ENCODE results near the gene EXOC4. TPM values are rescaled to one million over a fixed set of nuclear protein-coding genes. Genes with fewer than 3 reads are reported as not detected.

Gene EXOC4
- total RNA-seq, 1 experiment from 2014 or later = 75.8 TPM

DNA sequence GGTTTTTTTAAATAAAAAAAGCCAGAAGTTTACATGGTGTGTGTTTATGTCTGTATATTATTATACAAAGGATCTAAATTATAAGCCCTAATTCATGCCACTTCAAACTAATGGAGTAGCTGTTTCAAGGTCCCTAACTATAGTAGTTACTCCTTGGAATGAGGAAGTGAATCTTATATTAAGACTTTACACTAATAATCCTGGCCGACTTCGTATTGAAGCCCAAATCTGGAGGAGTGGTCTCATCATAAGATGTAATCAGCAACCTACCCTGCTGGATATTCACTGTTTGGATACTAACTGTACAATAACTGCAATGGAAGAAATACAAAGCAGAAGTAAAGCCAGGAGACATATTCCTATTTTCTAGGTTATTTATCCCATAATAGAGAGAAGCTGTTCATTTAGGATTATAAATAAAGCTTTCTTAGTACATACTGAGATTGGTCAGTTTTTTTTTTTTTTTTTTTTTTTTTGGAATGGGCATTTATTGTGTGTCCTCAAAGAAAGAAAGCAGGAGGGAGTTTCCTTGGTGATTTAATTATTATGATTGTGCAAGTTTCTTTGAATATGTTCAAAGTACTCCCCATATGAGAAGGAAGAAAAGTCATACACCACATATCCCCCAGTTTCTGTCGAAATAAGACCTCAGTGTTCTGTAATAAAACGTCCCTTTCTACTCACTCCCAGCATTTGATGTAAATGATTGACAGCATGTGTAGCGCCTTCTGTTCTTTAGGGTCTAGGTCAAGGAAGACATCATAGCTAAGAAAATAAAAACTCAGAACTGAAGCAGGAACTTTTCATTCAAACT is 397.8 kb downstream of the EXOC4 start:
- H4K8ac ChIP-seq (replicated peaks; ENCODE audit: insufficient read length, low read depth, low read length) = no peak overlapping the region
- no peak overlapping the region for H2BK15ac ChIP-seq (ENCODE audit: low read depth, low read length)
- no peak overlapping the region for H3K4ac ChIP-seq (ENCODE audit: low read depth, low read length)
- no peaks in the 10 kb centered on the region for H3K9me3 ChIP-seq (ENCODE audit: control insufficient read depth, low read depth, low read length)
- H2AK5ac ChIP-seq (ENCODE audit: insufficient read length, low read length) = no peak overlapping the region
- no peak overlapping the region for H4K91ac ChIP-seq (ENCODE audit: insufficient read length, low read depth, low read length)
- H2BK12ac ChIP-seq (ENCODE audit: insufficient read length, low read depth, low read length) = no peak overlapping the region
- H2AFZ ChIP-seq (ENCODE audit: low read length) = no peak overlapping the region
- H3K4me2 ChIP-seq (ENCODE audit: insufficient read depth, insufficient read length, low read length) = no peak overlapping the region
- DNase-seq = no peak
- H2BK20ac ChIP-seq (ENCODE audit: low read depth, low read length, poor library complexity, severe bottlenecking) = no peak overlapping the region
- H3K27me3 Mint-ChIP-seq (ENCODE audit: low read depth) = no peaks in the 10 kb centered on the region
- H3K36me3 Mint-ChIP-seq (ENCODE audit: insufficient read depth in 1 of 3, low read depth in 3 of 3) = no peaks in the 10 kb centered on the region
- no peaks in the 10 kb centered on the region for H4K20me1 ChIP-seq (ENCODE audit: control insufficient read depth, insufficient read depth, insufficient read length)
- no peak overlapping the region for H3K56ac ChIP-seq (ENCODE audit: insufficient read length, low read depth, low read length)
- no CpG with 5 or more reads among the region's 5 CpGs for WGBS (ENCODE audit: extremely low coverage, insufficient read length, low lambda C conversion rate)
- no peak overlapping the region for H3K14ac ChIP-seq (ENCODE audit: insufficient read depth, low read length)
- no peaks in the 10 kb centered on the region for H3K27me3 ChIP-seq (ENCODE audit: insufficient read depth, low read length)
- no peak overlapping the region for H3K27ac Mint-ChIP-seq
- no peaks in the 10 kb centered on the region for H3K79me2 ChIP-seq (ENCODE audit: insufficient read depth, low read length)
- H2BK5ac ChIP-seq (ENCODE audit: insufficient read length, low read length) = no peak overlapping the region
- H3K4me1 Mint-ChIP-seq = peaks cover 3 to 13% of the 10 kb centered on the region in 2 experiments; a peak in 3 of 4 replicates
- H3K9ac ChIP-seq (ENCODE audit: extremely low read depth, insufficient read length, low read length) = no peak overlapping the region
- H3K4me3 Mint-ChIP-seq = no peak overlapping the region
- TF ChIP-seq, protein P1, sequence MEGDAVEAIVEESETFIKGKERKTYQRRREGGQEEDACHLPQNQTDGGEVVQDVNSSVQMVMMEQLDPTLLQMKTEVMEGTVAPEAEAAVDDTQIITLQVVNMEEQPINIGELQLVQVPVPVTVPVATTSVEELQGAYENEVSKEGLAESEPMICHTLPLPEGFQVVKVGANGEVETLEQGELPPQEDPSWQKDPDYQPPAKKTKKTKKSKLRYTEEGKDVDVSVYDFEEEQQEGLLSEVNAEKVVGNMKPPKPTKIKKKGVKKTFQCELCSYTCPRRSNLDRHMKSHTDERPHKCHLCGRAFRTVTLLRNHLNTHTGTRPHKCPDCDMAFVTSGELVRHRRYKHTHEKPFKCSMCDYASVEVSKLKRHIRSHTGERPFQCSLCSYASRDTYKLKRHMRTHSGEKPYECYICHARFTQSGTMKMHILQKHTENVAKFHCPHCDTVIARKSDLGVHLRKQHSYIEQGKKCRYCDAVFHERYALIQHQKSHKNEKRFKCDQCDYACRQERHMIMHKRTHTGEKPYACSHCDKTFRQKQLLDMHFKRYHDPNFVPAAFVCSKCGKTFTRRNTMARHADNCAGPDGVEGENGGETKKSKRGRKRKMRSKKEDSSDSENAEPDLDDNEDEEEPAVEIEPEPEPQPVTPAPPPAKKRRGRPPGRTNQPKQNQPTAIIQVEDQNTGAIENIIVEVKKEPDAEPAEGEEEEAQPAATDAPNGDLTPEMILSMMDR (conservative IDR thresholded peaks at IDR 0.05) = no peak
- H3K18ac ChIP-seq (ENCODE audit: insufficient read length, low read depth, low read length) = no peak overlapping the region
- no peaks in the 10 kb centered on the region for H3K23me2 ChIP-seq (ENCODE audit: insufficient read length, low read depth, low read length, poor library complexity, severe bottlenecking)
- no peaks in the 10 kb centered on the region for H3K9me3 Mint-ChIP-seq
- H2BK120ac ChIP-seq (ENCODE audit: low read depth, low read length, poor library complexity, severe bottlenecking) = no peak overlapping the region
- no peak overlapping the region for H4K5ac ChIP-seq (ENCODE audit: insufficient read length, low read depth, low read length)
- no peaks in the 10 kb centered on the region for H3K79me1 ChIP-seq (ENCODE audit: insufficient read depth, low read depth, low read length, poor library complexity, severe bottlenecking)
- H3K27ac ChIP-seq (ENCODE audit: insufficient read length, low read depth, low read length) = no peak overlapping the region
- peaks cover 3% of the 10 kb centered on the region; the same call in 1 of the 2 replicates for H3K4me1 ChIP-seq (ENCODE audit: insufficient read depth, low read length)
- H3K23ac ChIP-seq (ENCODE audit: insufficient read length, low read depth, low read length) = no peak overlapping the region
- H3T11ph ChIP-seq (ENCODE audit: low read length) = no peak overlapping the region
